SU-DHL-6 (cell line): Measurements from ENCODE around the gene IQCH.
A peak's percentile ranks its signal among the peaks of the same experiment; 100 is the strongest.

Source experiments
- H2AFZ ChIP-seq: fragments of 200-600 bp; sonication (generic); 2 replicates; pipeline ENCODE4 v1.6.1; 2014; ENCODE audit warnings: low read depth, mild to moderate bottlenecking, moderate library complexity, mixed read lengths, antibody characterized with exemption, low read length; ENCODE audit not compliant: severe bottlenecking
- H3F3A ChIP-seq: fragments of 200-600 bp; shearing (Covaris generic); 2 replicates; pipeline ENCODE4 v1.6.0; 2016; ENCODE audit warnings: antibody characterized with exemption, mild to moderate bottlenecking; ENCODE audit not compliant: insufficient read depth
- H3K27ac ChIP-seq: fragments of 200-600 bp; sonication (generic); 2 replicates; pipeline ENCODE4 v1.5.1; 2016; ENCODE audit warnings: low read depth, mild to moderate bottlenecking, low read length, moderate library complexity, mixed read lengths
- H3K27me3 ChIP-seq: fragments of 200-600 bp; sonication (generic), shearing (Covaris generic); 2 replicates; pipeline ENCODE4 v1.6.0; 2014; ENCODE audit warnings: mild to moderate bottlenecking, low read length
- H3K36me3 ChIP-seq: fragments of 200-600 bp; sonication (generic); 2 replicates; pipeline ENCODE4 v1.6.1; 2014; ENCODE audit warnings: mild to moderate bottlenecking, low read length, mixed read lengths
- H3K4me2 ChIP-seq: fragments of 300-600, 200-600 bp; shearing (Covaris generic), sonication (generic); 2 replicates; pipeline ENCODE4 v1.6.0; 2014; ENCODE audit warnings: low read length, low read depth, mild to moderate bottlenecking; ENCODE audit not compliant: poor library complexity, severe bottlenecking
- H3K4me3 ChIP-seq: fragments of 200-600 bp; sonication (generic); 2 replicates; pipeline ENCODE4 v1.5.1; 2014; ENCODE audit warnings: antibody characterized with exemption, low read length, mild to moderate bottlenecking, mixed read lengths; ENCODE audit not compliant: insufficient read depth, poor library complexity, severe bottlenecking
- H3K79me2 ChIP-seq: fragments of 200-600 bp; sonication (generic); 2 replicates; pipeline ENCODE4 v1.6.1; 2014; ENCODE audit warnings: mild to moderate bottlenecking, low read length, moderate library complexity; ENCODE audit not compliant: insufficient read depth
- H3K9ac ChIP-seq: fragments of 200-600 bp; sonication (generic); 2 replicates; pipeline ENCODE4 v1.7.0; 2014; ENCODE audit warnings: mild to moderate bottlenecking, low read length
- H3K9me2 ChIP-seq: fragments of 200-600 bp; sonication (generic); replicated peaks from 2 replicates; pipeline ENCODE4 v1.6.1; 2014; ENCODE audit warnings: low read length; ENCODE audit not compliant: insufficient read depth
- H3K9me3 ChIP-seq: fragments of 200-600 bp; sonication (generic); 2 replicates; pipeline ENCODE4 v1.6.1; 2014; ENCODE audit warnings: low read length, mixed read lengths; ENCODE audit not compliant: insufficient read depth
- H4K20me1 ChIP-seq: fragments of 200-600 bp; sonication (generic); 2 replicates; pipeline ENCODE4 v1.6.1; 2014; ENCODE audit warnings: low read depth, mild to moderate bottlenecking, antibody characterized with exemption, low read length, moderate library complexity, mixed read lengths
- CTCF ChIP-seq: fragments of 200-600 bp; sonication (generic); IDR thresholded peaks from one replicate; pipeline ENCODE4 v1.5.1; 2017; ENCODE audit warnings: antibody characterized with exemption, mild to moderate bottlenecking, low read length, moderate library complexity; ENCODE audit not compliant: insufficient read depth, poor library complexity, severe bottlenecking
- EZH2phosphoT487 ChIP-seq: fragments of 200-600 bp; sonication (generic), shearing (Covaris generic); conservative IDR thresholded peaks from 2 replicates; pipeline ENCODE4 v1.6.1; 2018; ENCODE audit warnings: mild to moderate bottlenecking, antibody characterized with exemption, low read length, moderate library complexity, mixed read lengths

The IQCH gene

DNA sequence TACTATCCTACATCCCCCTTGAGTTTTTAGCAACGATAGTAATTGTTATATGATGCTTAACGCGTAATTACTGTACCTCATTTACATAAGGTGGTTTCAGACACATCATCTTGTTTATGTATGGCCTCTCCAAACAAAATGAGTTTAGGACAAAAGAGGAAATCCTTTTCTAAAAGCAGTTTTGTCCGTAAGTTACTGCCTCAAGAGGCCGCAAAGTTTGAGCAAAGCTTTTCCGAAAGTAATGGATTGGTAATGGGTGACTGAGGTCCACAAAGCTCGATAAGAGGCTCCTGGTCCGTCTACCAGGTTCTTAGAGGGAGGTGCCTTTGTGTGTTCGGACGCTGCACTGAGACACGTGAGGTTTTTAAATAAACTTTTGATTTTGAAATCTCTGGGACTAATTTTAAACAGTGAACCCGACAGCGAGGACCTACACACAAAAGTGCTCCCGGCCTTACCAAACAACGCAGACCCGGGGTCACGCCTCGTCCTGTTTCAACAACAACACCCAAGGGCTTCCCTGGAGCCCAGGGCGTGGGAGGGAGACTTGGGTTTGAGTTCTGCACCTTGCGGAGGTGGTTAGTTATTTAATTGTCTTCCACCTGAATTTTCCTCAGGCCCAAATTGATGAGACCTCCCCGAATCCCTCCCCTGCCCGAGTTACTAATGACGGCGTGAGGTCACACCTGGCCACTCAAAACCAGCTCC lies 265.9 kb downstream of the IQCH start:
- Histone ChIP-seq H4K20me1 (no peaks in the 10 kb centered on the region), H3K4me3 (peak overlapping the region; percentile 94), H3K9me2 (no peaks in the 10 kb centered on the region), H3K27ac (peak overlapping the region; percentile 84), H3K79me2 (peaks cover 43% of the 10 kb centered on the region), H2AFZ (peak overlapping the region; percentile 96), H3K27me3 (no peaks in the 10 kb centered on the region), H3F3A (peaks cover 5% of the 10 kb centered on the region; the same call in 1 of the 2 replicates), H3K36me3 (no peaks in the 10 kb centered on the region), H3K9me3 (no peaks in the 10 kb centered on the region), H3K4me2 (peak overlapping the region; percentile 98), H3K9ac (peak overlapping the region; percentile 97)
- TF ChIP-seq CTCF = no peak
- TF ChIP-seq EZH2phosphoT487 = no peak

- Histone ChIP-seq H3K4me2 (peak within 1 kb of the TSS; percentile 98), H3K36me3 (0 out of 2 replicates have a peak, but pooled peaks cover under 1% of the 10 kb centered on the region), H2AFZ (peak within 1 kb of the TSS; percentile 96), H3K9me3 (no peaks in the 10 kb centered on the region), H3K27me3 (no peaks in the 10 kb centered on the region), H3F3A (peaks cover 5% of the 10 kb centered on the region; the same call in 1 of the 2 replicates), H4K20me1 (no peaks in the 10 kb centered on the region), H3K4me3 (peak within 1 kb of the TSS; percentile 94), H3K9ac (peak within 1 kb of the TSS; percentile 97), H3K9me2 (no peaks in the 10 kb centered on the region), H3K79me2 (peaks cover 48% of the 10 kb centered on the region), H3K27ac (peak within 1 kb of the TSS; percentile 84)
- no peak for TF ChIP-seq EZH2phosphoT487
- no peak for TF ChIP-seq CTCF
Measured at GRCh38 chr15:67521029-67521782, 266.6 kb downstream of the IQCH start, which contains the start of gene C15orf61. C15orf61 (plus strand) TSS chr15:67521131; CDS start chr15:67521249, 118 bp downstream.

- H3K9ac ChIP-seq = peak overlapping the region; percentile 97
- peak overlapping the region; percentile 94 for H3K4me3 ChIP-seq
- no peaks in the 10 kb centered on the region for H3K9me3 ChIP-seq
- peaks cover 5% of the 10 kb centered on the region; the same call in 1 of the 2 replicates for H3F3A ChIP-seq
- TF ChIP-seq CTCF = no peak
- TF ChIP-seq EZH2phosphoT487 = no peak
- no peaks in the 10 kb centered on the region for H3K9me2 ChIP-seq
- H2AFZ ChIP-seq = peak overlapping the region; percentile 89
- peak overlapping the region; percentile 98 for H3K4me2 ChIP-seq
- H3K27ac ChIP-seq = peak overlapping the region; percentile 84
- peaks cover 8% of the 10 kb centered on the region; the same call in 1 of the 2 replicates for H3K36me3 ChIP-seq
- no peaks in the 10 kb centered on the region for H4K20me1 ChIP-seq
- no peaks in the 10 kb centered on the region for H3K27me3 ChIP-seq
- H3K79me2 ChIP-seq = peaks cover 52% of the 10 kb centered on the region
Measured at GRCh38 chr15:67521783-67522568, 267.4 kb downstream of the IQCH start.
